Fibroblast of villous mesenchyme (primary cell): ENCODE results near the gene SECISBP2. TPM values are rescaled to one million over a fixed set of nuclear protein-coding genes. Genes with fewer than 3 reads are reported as not detected.
"Not testable (repeated sequence)": the region's sequence is repeated elsewhere in the genome, so short reads cannot be mapped to it uniquely, and the experiment has no call there.

Source experiments
- DNase-seq: peaks from one replicate; pipeline ENCODE4 v3.0.0-alpha.2; 2010; ENCODE audit warnings: low read depth
- H3K4me3 ChIP-seq: 2 replicates; pipeline ENCODE4 v1.5.1; 2011; ENCODE audit warnings: low read depth, mild to moderate bottlenecking, low read length
- CTCF ChIP-seq: IDR thresholded peaks from 2 replicates; pipeline ENCODE4 v1.5.1; 2012; ENCODE audit warnings: low read depth, mild to moderate bottlenecking, low read length; ENCODE audit not compliant: insufficient read depth
- total RNA-seq: library from RNA; depleted of rRNA; stranded (reverse); fragments of >200 nt; gene quantifications from 2 replicates; pipeline ENCODE4 v1.2.3, GENCODE V29; 2012

The SECISBP2 gene
- total RNA-seq, 1 donor = 23.3 TPM

DNA sequence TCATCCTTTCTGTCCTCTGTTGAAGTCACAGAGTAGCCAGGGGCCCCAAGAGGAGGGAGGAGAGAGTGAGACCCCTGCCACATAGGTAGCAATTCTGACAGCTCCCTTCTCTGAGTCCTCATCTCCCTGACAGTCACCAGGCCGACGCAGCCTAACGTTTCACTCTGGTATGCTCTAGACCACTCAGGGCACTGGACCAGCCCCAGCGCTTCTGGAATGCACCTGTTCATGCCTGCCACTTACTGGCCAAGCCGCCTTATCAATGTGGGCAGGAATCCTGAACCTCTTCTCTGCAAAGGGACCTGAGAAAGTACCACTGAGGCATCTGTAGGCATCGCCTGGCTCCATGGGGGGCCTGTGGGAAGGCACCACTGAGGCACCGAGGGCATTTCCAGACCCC is 50.2 kb downstream of the SECISBP2 start:
- TF ChIP-seq CTCF = no peak
- no peak overlapping the region for H3K4me3 ChIP-seq

GRCh38 chr9:89368978-89369377 is 50.7 kb downstream of the SECISBP2 start:
- TF ChIP-seq CTCF = no peak
- no peak for DNase-seq
- no peak overlapping the region for H3K4me3 ChIP-seq

More for the DNA sequence above, 50.2 kb downstream of the SECISBP2 start:
- no peak for DNase-seq

- TF ChIP-seq CTCF = no peak
- DNase-seq = no peak
- H3K4me3 ChIP-seq = no peak overlapping the region
These were observed 52.3 kb downstream of the SECISBP2 start for GRCh38 chr9:89370593-89370992.

DNA sequence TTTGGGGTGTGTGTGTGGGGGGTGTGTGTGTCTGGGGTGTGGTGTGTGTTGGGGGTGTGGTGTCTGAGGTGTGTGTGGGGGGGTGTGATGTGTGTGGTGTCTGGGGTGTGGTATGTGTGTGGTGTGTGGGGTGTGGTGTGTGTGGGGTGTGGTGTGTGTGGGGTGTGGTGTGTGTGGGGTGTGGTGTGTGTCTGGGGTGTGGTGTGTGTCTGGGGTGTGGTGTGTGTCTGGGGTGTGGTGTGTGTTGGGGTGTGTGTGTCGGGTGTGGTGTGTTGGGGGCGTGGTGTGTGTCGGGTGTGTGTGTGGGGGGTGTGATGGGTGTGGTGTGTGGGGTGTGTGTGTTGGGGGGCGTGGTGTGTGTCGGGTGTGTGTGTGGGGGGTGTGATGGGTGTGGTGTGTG is 53.5 kb downstream of the SECISBP2 start:
- DNase-seq, H3K4me3 ChIP-seq: not testable (repeated sequence)

DNA sequence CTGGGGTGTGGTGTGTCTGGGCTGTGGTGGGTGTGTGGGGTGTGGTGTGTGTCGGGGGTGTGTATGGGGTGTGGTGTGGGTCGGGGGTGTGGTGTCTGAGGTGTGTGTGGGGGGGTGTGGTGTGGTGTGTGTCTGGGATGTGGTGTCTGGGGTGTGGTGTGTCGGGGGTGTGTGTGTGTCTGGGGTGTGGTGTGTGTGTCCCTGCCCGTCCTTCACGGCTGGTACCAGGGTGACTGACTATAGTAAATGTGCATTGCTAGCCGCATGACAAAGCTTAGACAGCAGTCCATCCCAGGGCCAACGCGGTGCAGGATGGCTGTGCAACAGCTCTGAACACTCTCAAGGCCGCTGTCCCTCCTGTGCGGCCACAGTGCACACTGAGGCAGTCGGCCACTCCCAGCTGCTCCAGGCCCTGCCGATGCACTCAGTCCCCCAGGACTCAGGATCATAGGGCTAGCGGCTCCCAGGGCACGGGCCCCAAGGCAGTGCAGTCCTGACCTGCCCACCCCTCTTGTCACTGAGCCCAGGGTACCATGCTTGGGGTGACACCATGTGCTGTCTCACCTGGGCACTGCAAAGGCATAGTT is 54.0 kb downstream of the SECISBP2 start:
- DNase-seq = no peak
- H3K4me3 ChIP-seq = no peak overlapping the region
- TF ChIP-seq CTCF = no peak

- H3K4me3 ChIP-seq = no peak overlapping the region
- TF ChIP-seq CTCF = no peak
- no peak for DNase-seq
These were observed 54.7 kb downstream of the SECISBP2 start for GRCh38 chr9:89372979-89373378.

DNA sequence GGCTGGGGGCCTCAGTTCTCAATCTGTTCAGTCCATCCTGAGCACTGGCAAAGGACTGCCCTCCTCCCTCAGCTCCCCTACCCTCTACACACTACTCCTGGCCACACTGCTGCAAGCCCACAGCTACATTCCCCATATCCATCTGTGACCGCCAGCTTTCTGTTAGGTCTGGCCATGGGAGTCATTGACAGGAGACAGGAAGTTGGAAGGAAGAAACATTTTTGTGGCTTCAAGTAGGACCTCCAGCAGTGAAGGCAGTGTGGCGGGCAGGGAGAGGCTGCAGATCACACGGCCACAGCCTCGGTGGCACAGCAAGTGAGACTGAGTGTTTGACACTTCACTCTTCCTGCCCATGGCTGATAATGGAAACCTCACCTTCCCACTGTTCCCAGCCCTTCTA is 55.9 kb downstream of the SECISBP2 start:
- DNase-seq = no peak
- no peak overlapping the region for H3K4me3 ChIP-seq
- TF ChIP-seq CTCF = no peak
